ENCODE results near the gene TSPAN5.
"Not testable (repeated sequence)": the region's sequence is repeated elsewhere in the genome, so short reads cannot be mapped to it uniquely, and the experiment has no call there.

The TSPAN5 gene

DNA sequence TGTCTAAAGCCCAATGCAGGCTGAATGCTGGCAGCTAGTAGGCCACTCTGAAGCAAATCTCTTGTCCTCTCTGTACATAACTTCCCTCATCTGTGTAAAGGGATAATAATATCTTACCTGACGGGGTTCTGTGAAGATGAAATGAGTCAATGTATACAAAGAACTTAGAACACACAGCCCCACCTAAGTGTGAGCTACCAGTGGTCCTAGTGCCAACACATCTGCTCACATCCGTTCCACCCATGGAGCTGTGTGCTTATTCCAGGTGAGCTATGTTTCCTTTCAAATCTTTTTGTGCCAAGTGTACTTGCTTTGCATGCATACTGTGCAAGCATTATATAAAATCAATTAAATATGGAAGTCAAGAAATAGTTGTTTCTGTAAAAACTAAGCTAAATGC lies 116.4 kb downstream of the TSPAN5 start:
- no peak for FAIRE-seq

- FAIRE-seq = no peak
These were observed 117.6 kb downstream of the TSPAN5 start for GRCh38 chr4:98540803-98541202.

DNA sequence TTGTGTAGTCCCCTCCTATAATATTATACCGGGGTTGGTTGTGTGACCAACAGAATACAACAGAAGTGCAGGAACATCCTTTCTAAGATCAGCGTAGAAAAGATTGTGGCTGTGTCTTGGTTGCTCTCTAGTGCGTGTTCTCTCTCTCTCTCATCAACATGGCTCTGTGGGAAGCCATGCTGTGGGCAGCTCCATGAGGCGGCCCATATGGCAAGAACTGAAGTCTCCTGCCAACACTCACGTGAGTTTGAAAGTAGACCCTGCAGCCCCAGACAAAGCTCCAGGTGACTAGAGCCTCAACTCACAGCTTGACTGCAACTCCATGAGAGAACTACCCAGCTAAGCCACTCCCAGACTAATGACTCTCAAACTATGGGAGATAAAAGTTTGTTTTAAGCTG lies 118.7 kb downstream of the TSPAN5 start:
- FAIRE-seq = no peak

DNA sequence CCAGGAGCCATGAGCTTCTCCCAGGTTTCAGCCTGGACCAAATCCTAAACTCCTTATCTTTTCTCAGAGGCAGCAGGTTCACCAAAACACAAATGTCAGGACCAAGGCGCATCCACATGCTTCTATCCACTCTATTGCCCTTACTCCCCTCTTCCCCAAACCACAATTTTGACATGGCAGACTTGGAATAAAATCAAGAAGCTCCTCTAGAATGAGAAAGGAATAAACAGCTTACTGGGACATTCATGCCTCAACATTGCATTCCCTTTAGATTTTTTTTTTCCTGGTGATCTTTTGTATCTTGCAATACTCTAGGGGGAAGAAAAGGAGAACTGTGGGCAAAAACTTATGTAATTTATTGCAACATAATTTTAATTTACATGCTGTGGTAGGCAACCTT lies 119.1 kb downstream of the TSPAN5 start:
- no peak for FAIRE-seq

GRCh38 chr4:98536631-98537030 lies 121.8 kb downstream of the TSPAN5 start:
- FAIRE-seq = no peak

DNA sequence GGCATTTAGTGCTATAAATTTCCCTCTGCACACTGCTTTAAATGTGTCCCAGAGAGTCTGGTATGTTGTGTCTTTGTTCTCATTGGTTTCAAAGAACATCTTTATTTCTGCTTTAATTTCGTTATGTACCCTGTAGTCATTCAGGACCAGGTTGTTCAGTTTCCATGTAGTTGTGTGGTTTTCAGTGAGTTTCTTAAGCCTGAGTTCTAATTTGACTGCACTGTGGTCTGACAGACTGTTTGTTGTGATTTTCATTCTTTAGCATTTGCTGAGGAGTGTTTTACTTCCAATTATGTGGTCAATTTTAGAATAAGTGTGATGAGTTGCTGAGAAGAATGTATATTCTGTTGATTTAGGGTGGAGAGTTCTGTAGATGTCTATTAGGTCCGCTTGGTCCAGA lies 124.3 kb downstream of the TSPAN5 start:
- not testable (repeated sequence) for FAIRE-seq

DNA sequence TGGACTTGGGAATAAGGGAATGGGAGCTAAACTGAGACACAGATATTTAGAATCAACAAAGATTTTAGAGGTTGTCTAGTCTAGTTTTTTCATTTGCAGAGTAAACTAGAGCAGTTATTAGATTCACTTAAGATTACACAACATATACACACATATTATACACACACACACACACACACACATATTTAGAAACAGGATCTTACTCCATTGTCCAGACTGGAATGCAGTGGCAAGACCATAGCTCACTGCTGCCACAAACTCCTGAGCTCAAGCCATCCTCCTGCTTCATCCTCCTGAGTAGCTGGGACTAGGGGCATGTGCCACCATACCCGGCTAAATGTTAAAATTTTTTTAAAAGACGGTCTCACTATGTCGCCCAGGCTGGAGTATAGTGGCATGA lies 127.8 kb downstream of the TSPAN5 start:
- no peak for FAIRE-seq

- no peak for FAIRE-seq
These were observed 128.3 kb downstream of the TSPAN5 start for GRCh38 chr4:98529970-98530569.

DNA sequence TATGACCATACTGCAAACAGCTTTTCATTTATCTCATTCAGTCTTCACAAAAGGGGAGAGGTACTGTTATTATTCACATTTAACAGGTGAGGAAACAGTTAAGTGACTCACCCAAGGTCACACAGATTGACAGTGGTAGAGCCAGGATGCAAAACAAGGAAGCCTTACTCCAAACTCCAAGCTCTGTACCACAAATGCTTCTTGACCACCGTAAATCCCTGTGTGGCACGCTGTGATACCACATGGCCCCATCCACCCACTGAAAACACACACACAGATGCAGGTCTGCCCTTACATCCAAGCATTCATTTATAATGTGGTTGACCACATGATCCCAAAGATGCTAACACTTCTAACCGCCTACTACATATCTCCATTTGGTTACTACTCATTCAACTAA lies 129.5 kb downstream of the TSPAN5 start:
- FAIRE-seq = no peak

GRCh38 chr4:98527534-98528269 lies 130.7 kb downstream of the TSPAN5 start:
- no peak for FAIRE-seq

DNA sequence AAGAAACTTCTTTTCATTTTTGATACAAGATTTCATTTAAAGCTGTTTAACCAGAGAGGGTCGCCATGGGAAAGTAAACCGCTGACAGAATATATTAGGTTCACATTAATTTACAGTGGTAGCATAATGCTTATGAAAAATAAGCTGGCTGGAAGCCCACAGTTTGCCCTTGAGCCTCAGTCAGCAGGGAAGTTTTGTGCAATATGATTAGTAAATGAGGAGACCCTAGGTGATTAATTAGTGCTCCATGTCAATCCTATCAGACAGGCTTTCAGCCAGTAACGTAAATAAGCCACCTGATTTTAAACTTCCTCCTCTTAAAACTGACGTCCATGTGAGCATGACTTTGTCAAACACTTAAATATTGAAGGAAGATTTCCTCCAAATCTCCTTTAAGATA lies 134.2 kb downstream of the TSPAN5 start:
- FAIRE-seq = no peak

DNA sequence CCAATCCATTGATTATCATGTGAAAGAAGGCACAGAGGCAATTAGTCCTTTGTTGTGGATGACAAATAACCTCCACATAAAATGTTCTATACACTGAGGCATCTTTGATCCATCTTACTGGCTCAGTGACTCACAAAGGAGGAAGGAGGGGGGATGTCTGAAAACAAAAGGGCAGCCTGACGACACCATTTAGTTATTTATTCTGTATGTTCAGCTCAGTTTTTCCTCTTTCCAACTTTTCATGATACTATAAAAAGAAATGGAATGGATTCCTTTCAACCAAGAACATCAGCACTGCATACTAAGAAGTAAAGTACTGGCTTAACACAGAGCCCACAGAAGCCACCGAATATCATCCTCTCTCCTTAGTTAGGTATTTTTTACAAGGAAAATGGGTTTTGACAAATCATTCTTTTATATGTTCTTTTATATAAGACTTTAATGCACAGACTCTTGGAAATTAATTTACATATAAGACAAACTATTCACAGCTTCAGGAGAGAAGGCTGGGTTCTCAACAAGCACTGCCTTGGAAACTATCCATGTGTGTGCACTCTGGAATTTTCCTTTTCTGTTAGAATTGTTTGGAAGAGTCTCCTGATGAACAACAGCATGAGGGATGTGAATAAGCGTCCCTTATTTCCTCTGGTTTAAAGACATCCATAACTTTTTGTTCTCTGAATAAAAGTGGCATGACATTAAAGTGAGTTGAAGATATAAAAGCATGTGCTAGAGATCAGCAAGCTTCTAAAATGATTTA lies 135.6 kb downstream of the TSPAN5 start:
- FAIRE-seq = no peak

GRCh38 chr4:98522062-98522461 lies 136.3 kb downstream of the TSPAN5 start:
- no peak for FAIRE-seq

DNA sequence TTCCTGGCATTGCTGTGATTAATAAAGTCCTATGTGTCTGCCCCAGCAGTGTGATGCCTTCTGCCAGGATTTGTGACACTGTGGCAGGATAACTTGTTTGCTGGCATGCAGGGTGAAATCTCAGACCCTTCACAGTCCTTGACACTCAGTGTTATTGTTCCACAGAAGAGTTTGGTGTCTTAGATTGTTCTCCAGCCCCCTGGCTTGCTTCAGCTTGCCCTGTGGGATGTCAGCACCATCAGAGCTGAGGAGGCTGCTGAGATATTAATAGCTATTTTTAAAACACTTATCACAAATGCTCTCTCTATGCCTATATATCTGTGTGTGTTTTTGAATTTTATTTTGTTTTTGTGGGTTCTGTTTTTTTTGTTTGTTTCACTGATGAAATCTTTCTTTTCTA lies 136.9 kb downstream of the TSPAN5 start:
- FAIRE-seq = no peak

DNA sequence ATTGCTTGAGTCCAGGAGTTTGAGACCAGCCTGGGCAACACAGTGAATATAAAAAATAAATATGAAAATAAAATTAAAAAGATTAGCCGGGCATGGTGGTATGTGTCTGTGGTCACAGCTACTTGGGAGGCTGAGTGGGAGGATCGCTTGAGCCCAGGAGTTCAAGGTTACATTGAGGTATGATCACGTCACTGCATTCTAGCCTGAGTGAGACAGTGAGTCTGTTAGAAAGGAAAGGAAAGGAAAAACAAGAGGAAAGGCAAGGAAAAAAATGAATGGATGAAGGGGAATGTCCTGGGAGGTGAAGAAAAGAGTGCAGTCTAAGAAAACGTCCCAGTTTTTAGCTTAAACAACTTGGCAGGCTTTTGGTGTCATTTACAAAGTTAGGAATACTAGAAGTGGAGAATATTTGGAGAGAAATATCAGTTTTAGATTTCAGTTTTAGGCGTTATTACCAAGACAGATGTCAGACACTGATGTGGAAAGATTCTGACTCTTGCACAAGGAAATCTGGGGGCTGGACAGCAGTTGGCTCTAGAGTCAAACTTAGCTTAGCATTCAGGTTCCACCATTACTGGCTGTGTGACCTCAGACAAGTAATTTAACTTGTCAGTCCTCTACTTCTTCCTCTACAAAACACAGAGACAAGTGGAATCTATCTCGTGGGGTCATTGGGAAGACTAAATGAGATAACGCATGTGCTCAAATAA lies 139.0 kb downstream of the TSPAN5 start:
- FAIRE-seq = no peak

GRCh38 chr4:98518559-98519267 lies 139.7 kb downstream of the TSPAN5 start:
- FAIRE-seq = no peak

DNA sequence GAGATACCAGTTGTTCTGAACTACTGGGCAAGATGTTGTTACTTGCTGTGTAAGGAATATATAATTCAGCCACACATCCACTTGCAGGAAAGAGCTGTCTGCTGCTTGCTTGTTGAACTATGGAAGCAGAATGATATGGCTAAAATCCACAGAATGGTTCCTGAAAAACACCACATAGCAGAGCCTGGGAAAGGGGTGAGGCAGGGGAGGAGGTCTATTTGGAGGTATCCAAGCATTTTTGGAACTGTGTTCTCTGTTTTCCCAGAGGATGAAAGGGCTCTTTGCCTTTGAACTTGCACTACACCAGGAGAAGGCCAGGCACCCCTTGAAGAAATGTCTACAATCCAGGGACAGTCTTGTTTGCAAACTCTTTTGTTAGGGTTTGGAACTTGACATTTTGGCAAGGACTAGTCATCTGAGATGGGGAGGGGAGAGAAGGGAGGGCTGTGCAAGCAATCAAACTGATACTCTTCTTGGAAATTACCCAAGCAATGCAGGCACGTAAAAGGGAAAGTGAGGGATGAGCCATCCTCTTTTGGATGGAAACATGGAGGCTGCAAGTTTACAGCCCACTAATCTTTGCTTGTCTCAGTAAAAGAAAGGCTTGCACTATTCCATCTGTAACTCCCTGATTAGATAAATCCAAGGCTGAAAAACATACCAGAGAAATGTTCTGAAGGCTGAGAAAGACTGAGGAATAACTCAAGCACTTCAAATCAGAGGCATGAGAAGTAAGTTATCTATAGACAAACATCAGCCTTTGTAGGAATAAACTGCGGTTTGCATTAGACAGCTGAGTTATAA lies 141.0 kb downstream of the TSPAN5 start:
- FAIRE-seq = no peak

- no peak for FAIRE-seq
These were observed 141.8 kb downstream of the TSPAN5 start for GRCh38 chr4:98516441-98517217.

GRCh38 chr4:98516042-98516440 lies 142.4 kb downstream of the TSPAN5 start:
- FAIRE-seq = no peak

DNA sequence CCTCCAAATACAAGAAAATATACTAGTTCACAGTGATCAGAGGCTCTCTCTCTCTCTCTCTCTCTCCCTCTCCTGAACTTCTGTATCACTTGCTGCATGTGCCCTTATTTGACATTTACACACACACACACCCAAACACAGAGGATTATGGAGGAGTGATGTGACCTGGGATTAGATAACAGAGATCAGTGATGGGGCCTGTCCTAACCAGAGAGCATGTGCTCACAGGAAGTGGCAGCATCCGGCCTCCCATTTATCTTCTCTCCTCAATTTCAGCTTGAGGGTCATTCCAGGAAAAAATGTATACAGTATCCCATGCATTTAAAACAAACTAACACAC lies 143.0 kb downstream of the TSPAN5 start:
- no peak for FAIRE-seq
